ENCODE measurements around the gene RAPGEF2.
"Not testable (repeated sequence)": the region's sequence is repeated elsewhere in the genome, so short reads cannot be mapped to it uniquely, and the experiment has no call there.

- not testable (repeated sequence) for TF ChIP-seq CTCF, POLR2AphosphoS5, POLR2A, EP300 (IDR thresholded peaks at IDR 0.05)
Measured at GRCh38 chr4:159379064-159379463, 276.2 kb downstream of the RAPGEF2 start.

All from stomach (tissue), 4 donors.